SK-N-SH (cell line): ENCODE measurements around the gene ANK3. TPM values are rescaled to one million over a fixed set of nuclear protein-coding genes. Genes with fewer than 3 reads are reported as not detected.

Source experiments
- CTCF ChIA-PET: fragments of 300-600, 350-600 bp; formaldehyde crosslinking; extraction: SDS; loops from one replicate; lab custom pipeline; 2021; lab: Yijun Ruan, JAX
- POLR2A ChIA-PET: fragments of 350-600 bp; sonication (Branson Sonifier 250); formaldehyde crosslinking; extraction: SDS; loops from one replicate; lab custom pipeline; 2020; ENCODE audit warnings: antibody characterized with exemption, inconsistent platforms; lab: Yijun Ruan, JAX
- DNase-seq: peaks from one replicate; pipeline ENCODE4 v3.0.0; 2012
- H2AFZ ChIP-seq: fragments of 200-600 bp; sonication (generic); 2 replicates; pipeline ENCODE4 v1.8.1; 2016; ENCODE audit warnings: antibody characterized with exemption, mild to moderate bottlenecking, low read depth
- H3F3A ChIP-seq: fragments of 200-600 bp; sonication (generic); replicated peaks from 2 replicates; pipeline ENCODE3; 2016; ENCODE audit warnings: antibody characterized with exemption, mild to moderate bottlenecking; ENCODE audit not compliant: insufficient read depth
- H3K27ac ChIP-seq, 2 experiments: fragments of 200-500 bp in 1 of 2; fragments of 200-600 bp in 1 of 2; sonication (Bioruptor generic) in 1 of 2; sonication (generic), shearing (Covaris generic) in 1 of 2; 2 replicates each; pipeline versions ENCODE4 v1.5.1 to v1.6.1; 2014 to 2016; ENCODE audit warnings: low read depth in 2 of 2, inconsistent platforms in 1 of 2, low read length in 1 of 2, mild to moderate bottlenecking in 1 of 2, mixed read lengths in 1 of 2
- H3K27me3 ChIP-seq: fragments of 200-600 bp; sonication (generic), shearing (Covaris generic); 2 replicates; pipeline ENCODE4 v1.6.1; 2016; ENCODE audit warnings: mixed run types; ENCODE audit not compliant: insufficient read depth
- H3K36me3 ChIP-seq, 2 experiments: fragments of 200-500 bp in 1 of 2; fragments of 200-600 bp in 1 of 2; sonication (Bioruptor generic) in 1 of 2; sonication (generic) in 1 of 2; replicated peaks in 1 of 2; 2 replicates each; pipeline versions ENCODE3 to v1.5.1; 2014 to 2016; ENCODE audit warnings: low read length in 1 of 2, mild to moderate bottlenecking in 1 of 2; ENCODE audit not compliant: insufficient read depth in 2 of 2, control insufficient read depth in 1 of 2
- H3K4me1 ChIP-seq, 2 experiments: fragments of 200-500 bp in 1 of 2; fragments of 200-600 bp in 1 of 2; sonication (Bioruptor generic) in 1 of 2; sonication (generic), shearing (Covaris generic) in 1 of 2; 2 replicates each; pipeline versions ENCODE4 v1.5.1 to v1.6.1; 2014 to 2016; ENCODE audit warnings: low read depth in 1 of 2, low read length in 1 of 2, mixed run types in 1 of 2; ENCODE audit not compliant: insufficient read depth in 2 of 2, control insufficient read depth in 1 of 2
- H3K4me2 ChIP-seq: fragments of 200-600 bp; sonication (generic), shearing (Covaris generic); 2 replicates; pipeline ENCODE4 v1.6.1; 2017; ENCODE audit warnings: mixed run types
- H3K4me3 ChIP-seq, 2 experiments: fragments of 200-500 bp in 1 of 2; fragments of 200-600 bp in 1 of 2; sonication (Bioruptor generic) in 1 of 2; sonication (generic), shearing (Covaris generic) in 1 of 2; 2 replicates each; pipeline versions ENCODE4 v1.5.1 to v1.8.1; 2014 to 2016; ENCODE audit warnings: low read depth in 2 of 2, inconsistent platforms in 1 of 2, low read length in 1 of 2, mild to moderate bottlenecking in 1 of 2, mixed read lengths in 1 of 2, moderate library complexity in 1 of 2
- H3K79me2 ChIP-seq: fragments of 200-600 bp; sonication (generic); 2 replicates; pipeline ENCODE4 v1.8.1; 2017; ENCODE audit warnings: mild to moderate bottlenecking; ENCODE audit not compliant: insufficient read depth
- H3K9ac ChIP-seq: fragments of 200-600 bp; sonication (generic); 2 replicates; pipeline ENCODE4 v1.6.1; 2017; ENCODE audit warnings: mixed run types
- H3K9me2 ChIP-seq: fragments of 200-600 bp; sonication (generic); 2 replicates; pipeline ENCODE4 v1.6.1; 2017; ENCODE audit warnings: mixed run types
- H3K9me3 ChIP-seq: fragments of 200-600 bp; sonication (generic); 2 replicates; pipeline ENCODE4 v1.6.1; 2017; ENCODE audit warnings: mixed run types, mild to moderate bottlenecking, moderate library complexity
- H4K20me1 ChIP-seq: fragments of 200-600 bp; sonication (generic); 2 replicates; pipeline ENCODE4 v1.6.1; 2017; ENCODE audit warnings: mild to moderate bottlenecking, mixed run types; ENCODE audit not compliant: insufficient read depth
- CHD2 ChIP-seq: fragments of 150-350 bp; IDR thresholded peaks from 2 replicates; pipeline ENCODE4 v1.6.1; 2018; ENCODE audit warnings: low read length; ENCODE audit not compliant: partially characterized antibody
- EZH2phosphoT487 ChIP-seq: fragments of 200-600 bp; sonication (generic); IDR thresholded peaks from 2 replicates; pipeline ENCODE4 v1.6.1; 2017; ENCODE audit warnings: low read depth, mixed run types, mild to moderate bottlenecking, antibody characterized with exemption, moderate library complexity, borderline replicate concordance
- FOSL2 ChIP-seq: IDR thresholded peaks from 2 replicates; pipeline ENCODE4 v1.4.0; 2012; ENCODE audit warnings: low read depth, mild to moderate bottlenecking, moderate library complexity, borderline replicate concordance
- NRF1 ChIP-seq: IDR thresholded peaks from 2 replicates; pipeline ENCODE4 v1.6.1; 2012; ENCODE audit warnings: low read depth, mild to moderate bottlenecking, low read length
- RAD21 ChIP-seq: IDR thresholded peaks from 2 replicates; pipeline ENCODE4 v1.6.1; 2012; ENCODE audit warnings: mild to moderate bottlenecking, low read length
- RCOR1 ChIP-seq: fragments of 150-350 bp; IDR thresholded peaks from 2 replicates; pipeline ENCODE4 v1.6.1; 2017; ENCODE audit warnings: antibody characterized with exemption, low read length
- SMC3 ChIP-seq: IDR thresholded peaks from 2 replicates; pipeline ENCODE4 v1.6.1; 2012; ENCODE audit warnings: low read depth, low read length, improper control_type of control experiment
- TAF1 ChIP-seq: IDR thresholded peaks from 2 replicates; pipeline ENCODE4 v1.6.1; 2012; ENCODE audit warnings: low read depth, mild to moderate bottlenecking, low read length, moderate library complexity, borderline replicate concordance
- TCF12 ChIP-seq: IDR thresholded peaks from 2 replicates; pipeline ENCODE4 v1.4.0; 2012
- TEAD4 ChIP-seq: IDR thresholded peaks from 2 replicates; pipeline ENCODE4 v1.4.0; 2012; ENCODE audit warnings: mild to moderate bottlenecking, borderline replicate concordance; ENCODE audit not compliant: insufficient read depth
- WGBS: methylation state at CpG from one replicate; pipeline ENCODE4 v1.1.6; 2017; ENCODE audit warnings: low lambda C conversion rate; 5-methylcytosine and 5-hydroxymethylcytosine counted together
- polyA plus RNA-seq, 3 experiments: library from polyadenylated mRNA; depleted of rRNA; stranded (reverse); fragments of >200 nt; gene quantifications; 2 replicates each; pipeline ENCODE4 v1.2.3, GENCODE V29; 2012
- TF ChIP-seq, protein P1 (sequence below): IDR thresholded peaks from 2 replicates; pipeline ENCODE4; 2012
- TF ChIP-seq, protein P2 (sequence below): fragments of 150-350 bp; IDR thresholded peaks from 2 replicates; pipeline ENCODE4 v1.6.1; 2016; ENCODE audit warnings: mild to moderate bottlenecking, low read depth, low read length
- TF ChIP-seq, protein P3 (sequence below): fragments of 200-600 bp; sonication (generic); IDR thresholded peaks from 2 replicates; pipeline ENCODE4 v1.6.1; 2017; ENCODE audit warnings: antibody characterized with exemption, mild to moderate bottlenecking, moderate library complexity

ANK3 gene
- polyA plus RNA-seq, 1 of the 3 experiments (the other 2 are of a cell fraction), result 10.0 TPM

DNA sequence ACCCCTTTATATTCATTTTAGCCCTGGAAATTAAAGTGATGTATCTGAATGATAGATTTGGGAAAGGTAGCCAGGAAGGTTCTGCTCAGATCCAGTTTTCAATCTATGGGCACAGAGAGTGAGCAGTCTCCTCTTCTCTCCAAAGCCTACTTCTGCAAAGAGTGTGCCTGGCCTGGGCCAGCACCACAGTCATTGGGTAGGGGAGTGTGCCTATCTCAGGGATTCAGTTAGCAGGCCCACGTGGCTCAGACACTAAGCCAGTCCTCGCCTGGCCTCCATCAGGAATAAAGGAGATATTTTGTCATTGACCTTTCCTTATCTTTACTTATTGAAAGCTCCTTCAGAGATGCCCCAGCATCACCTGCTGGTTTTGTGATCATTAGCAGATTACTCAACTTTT lies 267.5 kb downstream of the ANK3 start:
- CTCF ChIA-PET, result no interaction called here
- Histone ChIP-seq H3K4me2 (no peak overlapping the region), H3K9me3 (no peaks in the 10 kb centered on the region), H3K79me2 (no peaks in the 10 kb centered on the region), H3K9me2 (no peaks in the 10 kb centered on the region), H2AFZ (no peak overlapping the region), H4K20me1 (no peaks in the 10 kb centered on the region), H3F3A (peaks cover 17% of the 10 kb centered on the region), H3K27ac (peak overlapping the region in 1 of 2 experiments; percentile 95; a peak in 2 of 4 replicates), H3K4me3 (no peak overlapping the region), H3K4me1 (peaks cover 0 to 9% of the 10 kb centered on the region in 2 experiments; a peak in 1 of 4 replicates), H3K9ac (no peak overlapping the region), H3K36me3 (peaks cover 0 to 11% of the 10 kb centered on the region in 2 experiments), H3K27me3 (no peaks in the 10 kb centered on the region)
- POLR2A ChIA-PET, result no interaction called here
- 82% methylated on average over 2 of the region's 2 CpGs for WGBS
- TF ChIP-seq, protein P1, sequence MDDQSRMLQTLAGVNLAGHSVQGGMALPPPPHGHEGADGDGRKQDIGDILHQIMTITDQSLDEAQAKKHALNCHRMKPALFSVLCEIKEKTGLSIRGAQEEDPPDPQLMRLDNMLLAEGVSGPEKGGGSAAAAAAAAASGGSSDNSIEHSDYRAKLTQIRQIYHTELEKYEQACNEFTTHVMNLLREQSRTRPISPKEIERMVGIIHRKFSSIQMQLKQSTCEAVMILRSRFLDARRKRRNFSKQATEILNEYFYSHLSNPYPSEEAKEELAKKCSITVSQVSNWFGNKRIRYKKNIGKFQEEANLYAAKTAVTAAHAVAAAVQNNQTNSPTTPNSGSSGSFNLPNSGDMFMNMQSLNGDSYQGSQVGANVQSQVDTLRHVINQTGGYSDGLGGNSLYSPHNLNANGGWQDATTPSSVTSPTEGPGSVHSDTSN, result no peak
- TF ChIP-seq FOSL2 (no peak), CHD2 (no peak), NRF1 (no peak), RCOR1 (no peak), TAF1 (no peak), EZH2phosphoT487 (no peak), TEAD4 (no peak), TCF12 (no peak), SMC3 (no peak)
- TF ChIP-seq, protein P2, sequence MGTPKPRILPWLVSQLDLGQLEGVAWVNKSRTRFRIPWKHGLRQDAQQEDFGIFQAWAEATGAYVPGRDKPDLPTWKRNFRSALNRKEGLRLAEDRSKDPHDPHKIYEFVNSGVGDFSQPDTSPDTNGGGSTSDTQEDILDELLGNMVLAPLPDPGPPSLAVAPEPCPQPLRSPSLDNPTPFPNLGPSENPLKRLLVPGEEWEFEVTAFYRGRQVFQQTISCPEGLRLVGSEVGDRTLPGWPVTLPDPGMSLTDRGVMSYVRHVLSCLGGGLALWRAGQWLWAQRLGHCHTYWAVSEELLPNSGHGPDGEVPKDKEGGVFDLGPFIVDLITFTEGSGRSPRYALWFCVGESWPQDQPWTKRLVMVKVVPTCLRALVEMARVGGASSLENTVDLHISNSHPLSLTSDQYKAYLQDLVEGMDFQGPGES, result no peak
- no peak for DNase-seq

DNA sequence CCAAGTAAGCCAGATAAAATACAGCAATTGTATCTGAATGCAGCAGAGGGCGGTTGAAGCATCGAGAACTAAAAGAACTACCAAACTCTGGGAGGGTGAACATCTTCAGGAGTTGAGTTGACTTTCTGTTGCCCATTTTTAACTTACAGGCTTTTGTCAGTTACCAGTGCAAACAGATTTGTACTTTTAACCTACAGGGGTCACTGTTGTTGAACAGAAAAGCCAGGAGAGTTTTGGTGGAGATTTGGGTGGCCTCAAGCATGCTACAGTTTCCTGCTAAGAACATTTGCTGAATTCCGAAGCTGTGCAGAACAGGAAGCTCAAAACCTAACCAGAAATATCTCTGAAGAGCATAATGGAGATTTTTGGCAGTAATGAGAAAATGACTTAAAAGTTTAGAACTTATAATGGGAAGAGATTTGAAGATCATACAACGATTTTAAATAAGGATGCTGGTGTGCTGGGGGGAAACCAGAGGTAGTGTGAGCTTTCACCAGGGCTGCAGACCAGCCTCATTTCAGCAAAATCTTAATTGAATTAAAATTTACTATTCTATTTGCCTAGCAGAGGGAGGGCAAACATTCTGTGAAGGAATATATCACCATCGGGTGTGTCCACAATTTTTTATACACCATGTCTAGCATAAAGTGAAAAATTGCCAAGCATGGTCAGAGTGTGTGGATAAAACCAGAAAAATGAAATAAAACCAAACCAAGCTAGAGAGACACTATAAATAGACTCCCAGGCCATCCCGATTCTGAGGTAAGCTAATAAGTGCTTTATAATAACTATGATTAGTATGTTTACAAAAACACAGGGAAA lies 274.7 kb downstream of the ANK3 start:
- DNase-seq, result peak; percentile 14
- Histone ChIP-seq H3K9me3 (no peaks in the 10 kb centered on the region), H3K4me1 (peaks cover 0 to 6% of the 10 kb centered on the region in 2 experiments; a peak in 1 of 4 replicates), H3K36me3 (peaks cover 0 to 9% of the 10 kb centered on the region in 2 experiments), H3K9me2 (no peaks in the 10 kb centered on the region), H3K79me2 (no peaks in the 10 kb centered on the region), H2AFZ (peak overlapping the region; percentile 67; the same call in 1 of the 2 replicates), H3K9ac (no peak overlapping the region), H3K27me3 (no peaks in the 10 kb centered on the region), H3K27ac (peak overlapping the region; percentile 28 to 51; a peak in 2 of 4 replicates), H3K4me3 (no peak overlapping the region; a peak in 1 of 4 replicates), H3K4me2 (no peak overlapping the region), H4K20me1 (no peaks in the 10 kb centered on the region), H3F3A (peaks cover 5% of the 10 kb centered on the region)
- CTCF ChIA-PET, result interaction anchor here (0.7 to 2.4 kb wide), 19 partner anchors 9 to 577 kb away, joined by 3 to 19 read pairs (median 4); no protein-coding TSS in a partner anchor
- no peak for TF ChIP-seq TCF12
- TF ChIP-seq SMC3, result peak; percentile 58
- TF ChIP-seq RAD21, result peak; percentile 71
- TF ChIP-seq, protein P3, sequence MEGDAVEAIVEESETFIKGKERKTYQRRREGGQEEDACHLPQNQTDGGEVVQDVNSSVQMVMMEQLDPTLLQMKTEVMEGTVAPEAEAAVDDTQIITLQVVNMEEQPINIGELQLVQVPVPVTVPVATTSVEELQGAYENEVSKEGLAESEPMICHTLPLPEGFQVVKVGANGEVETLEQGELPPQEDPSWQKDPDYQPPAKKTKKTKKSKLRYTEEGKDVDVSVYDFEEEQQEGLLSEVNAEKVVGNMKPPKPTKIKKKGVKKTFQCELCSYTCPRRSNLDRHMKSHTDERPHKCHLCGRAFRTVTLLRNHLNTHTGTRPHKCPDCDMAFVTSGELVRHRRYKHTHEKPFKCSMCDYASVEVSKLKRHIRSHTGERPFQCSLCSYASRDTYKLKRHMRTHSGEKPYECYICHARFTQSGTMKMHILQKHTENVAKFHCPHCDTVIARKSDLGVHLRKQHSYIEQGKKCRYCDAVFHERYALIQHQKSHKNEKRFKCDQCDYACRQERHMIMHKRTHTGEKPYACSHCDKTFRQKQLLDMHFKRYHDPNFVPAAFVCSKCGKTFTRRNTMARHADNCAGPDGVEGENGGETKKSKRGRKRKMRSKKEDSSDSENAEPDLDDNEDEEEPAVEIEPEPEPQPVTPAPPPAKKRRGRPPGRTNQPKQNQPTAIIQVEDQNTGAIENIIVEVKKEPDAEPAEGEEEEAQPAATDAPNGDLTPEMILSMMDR, result peak; percentile 75
- WGBS, result 54% methylated on average over 6 of the region's 6 CpGs
- POLR2A ChIA-PET, result no interaction called here
